Hematopoietic multipotent progenitor cell (in vitro differentiated cells): Measurements from ENCODE around the gene IQCK. TPM values are rescaled to one million over a fixed set of nuclear protein-coding genes. Genes with fewer than 3 reads are reported as not detected.
"Not testable (repeated sequence)": the region's sequence is repeated elsewhere in the genome, so short reads cannot be mapped to it uniquely, and the experiment has no call there.

ENCODE experiments used
- DNase-seq, 3 donors: peaks; one replicate each; pipeline ENCODE4 v3.0.0-alpha.2; 2011 to 2015; ENCODE audit warnings: low read depth in 2 of 3, low spot score in 2 of 3
- total RNA-seq: library from RNA; depleted of rRNA; stranded (reverse); fragments of >200 nt; gene quantifications from one replicate; pipeline ENCODE4 v1.2.3, GENCODE V29; 2012

The IQCK gene
- total RNA-seq, 1 donor = 2.7 TPM

- no peak for DNase-seq
Observed at GRCh38 chr16:19715566-19715965, 2.5 kb upstream of the IQCK start.

DNA sequence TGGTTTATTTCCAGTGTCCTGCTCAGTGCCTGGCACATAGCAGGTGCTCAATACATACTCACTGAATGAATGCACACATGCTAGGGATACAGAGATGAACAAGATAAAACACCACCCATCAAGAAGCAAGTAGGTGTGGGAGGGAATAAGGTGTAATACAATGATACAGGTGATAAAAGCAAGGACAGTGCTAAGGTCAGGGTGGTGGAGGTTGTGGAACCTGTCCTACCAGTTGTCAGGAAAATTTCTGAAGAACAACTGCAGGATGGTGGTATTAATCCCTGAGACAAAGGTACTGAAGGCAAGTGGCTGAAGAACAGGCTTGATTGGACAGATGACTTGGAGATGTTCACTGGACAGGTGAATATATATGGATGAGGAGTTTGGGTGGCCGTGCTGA lies 1.9 kb upstream of the IQCK start:
- DNase-seq = no peak

- DNase-seq = not testable (repeated sequence)
Observed at GRCh38 chr16:19716728-19717127, 1.3 kb upstream of the IQCK start.

GRCh38 chr16:19717314-19717713 lies 757 bp upstream of the IQCK start:
- no peak for DNase-seq

GRCh38 chr16:19718624-19718965 lies 524 bp downstream of the IQCK start:
- DNase-seq = no peak

- DNase-seq = no peak
Observed at GRCh38 chr16:19722269-19722952, 4.3 kb downstream of the IQCK start.

DNA sequence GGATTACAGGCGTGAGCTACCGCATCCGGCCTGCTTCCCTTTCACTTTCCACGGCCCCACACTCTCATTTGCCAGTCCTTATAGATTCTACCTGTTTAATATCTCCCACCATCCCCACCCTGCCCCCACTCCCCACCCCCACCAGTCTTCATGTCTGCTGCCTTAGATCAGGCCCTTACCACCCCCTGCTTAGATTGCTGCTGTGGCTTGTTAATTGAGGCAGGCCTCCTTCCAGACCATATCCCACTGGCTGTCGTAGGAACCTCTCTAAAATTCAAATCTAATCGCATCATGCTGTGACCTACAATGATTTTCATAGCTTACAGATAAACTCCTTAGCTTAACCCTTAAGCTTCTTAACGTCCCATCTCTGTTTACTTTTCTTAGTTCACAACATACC lies 4.9 kb downstream of the IQCK start:
- no peak for DNase-seq

GRCh38 chr16:19728636-19728965 lies 10.5 kb downstream of the IQCK start:
- no peak for DNase-seq

- no peak for DNase-seq
Observed at GRCh38 chr16:19733551-19733950, 15.5 kb downstream of the IQCK start.

DNA sequence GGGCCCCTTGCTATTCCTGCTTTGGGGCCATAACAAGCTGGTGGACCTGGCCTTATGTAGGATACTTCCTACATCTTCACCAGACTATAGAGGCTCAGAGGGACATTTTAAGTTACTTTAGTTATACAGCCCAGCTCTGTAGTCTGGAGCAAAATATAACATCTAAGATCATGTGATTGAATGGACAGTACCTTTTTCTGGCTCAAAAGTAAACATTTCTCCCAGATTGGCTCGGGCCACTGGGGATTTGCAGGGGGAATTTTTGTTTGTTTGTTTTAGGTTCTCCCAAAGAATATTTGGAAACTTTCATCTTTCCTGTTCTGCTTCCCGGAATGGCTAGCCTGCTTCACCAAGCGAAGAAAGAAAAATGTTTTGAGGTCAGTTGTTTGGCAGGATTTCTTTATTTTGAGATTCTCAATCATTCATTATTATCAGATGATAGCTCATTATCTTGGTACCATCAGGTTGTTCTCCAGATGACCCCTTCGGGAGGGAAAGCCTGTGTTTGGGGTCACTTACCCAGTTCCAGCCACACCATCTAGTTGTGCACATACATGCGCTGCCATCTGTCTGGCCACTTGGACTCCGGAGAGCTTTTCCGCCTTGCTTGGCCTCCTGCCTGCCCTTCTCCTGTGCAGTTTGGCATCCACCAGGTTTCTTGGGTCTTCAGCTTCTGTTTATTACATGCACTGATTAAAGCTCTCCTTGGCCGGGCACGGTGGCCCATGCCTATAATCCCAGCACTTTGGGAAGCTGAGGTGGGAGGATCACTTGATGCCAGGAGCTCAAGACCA lies 17.2 kb downstream of the IQCK start:
- no peak for DNase-seq

DNA sequence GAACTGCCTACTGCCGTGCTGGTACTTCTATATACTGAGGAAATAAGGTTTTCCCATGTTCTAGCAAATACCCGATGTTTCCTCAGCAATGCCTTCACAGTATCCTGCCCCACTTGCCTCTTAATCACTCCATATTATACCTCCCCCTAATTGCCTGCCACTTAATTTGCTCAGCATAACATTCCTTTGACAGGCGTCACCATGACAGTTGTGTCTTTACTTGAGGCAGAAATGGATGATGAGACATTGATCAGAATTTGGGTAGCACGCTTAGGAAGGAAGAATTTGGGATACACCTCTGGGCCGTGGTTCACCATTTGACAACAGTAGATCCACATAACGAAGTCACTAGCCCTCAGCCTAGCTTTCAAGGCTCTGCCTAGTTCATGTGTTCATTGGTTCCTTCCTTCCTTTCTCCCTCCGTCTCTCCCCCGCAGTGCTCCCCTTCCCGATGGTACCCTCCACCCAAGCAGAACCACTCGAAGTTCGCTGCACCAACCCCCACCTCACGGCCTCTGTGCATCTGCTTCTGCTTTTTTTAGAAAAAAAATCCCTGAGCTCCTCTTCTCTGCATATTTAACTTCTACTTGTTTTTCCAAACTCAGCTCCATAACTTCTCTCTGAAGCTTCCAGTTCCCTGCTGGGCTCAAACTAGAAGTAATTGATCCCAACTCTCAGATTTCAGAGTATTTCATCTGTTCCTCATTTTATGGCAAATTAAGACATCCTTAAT lies 19.4 kb downstream of the IQCK start:
- peak in 1 of 3 donors; percentile 26 for DNase-seq

DNA sequence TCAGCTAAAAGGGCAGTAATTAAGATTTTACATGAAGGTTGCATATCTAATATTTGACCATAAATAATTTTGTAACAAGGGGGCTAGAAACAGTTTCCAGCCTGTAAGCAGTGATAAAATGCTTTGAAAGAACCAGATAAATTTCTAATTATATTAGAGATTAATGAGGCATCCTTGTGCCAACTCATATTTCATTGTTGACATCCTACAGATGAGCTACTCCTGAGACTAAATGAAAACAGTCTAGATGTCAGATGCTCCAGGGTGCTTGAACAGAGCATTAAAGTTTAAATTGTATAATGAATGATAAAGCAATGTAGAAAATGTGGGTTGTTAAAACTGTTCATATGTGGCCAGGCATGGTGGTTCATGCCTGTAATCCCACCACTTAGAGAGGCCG lies 23.3 kb downstream of the IQCK start:
- no peak for DNase-seq

- no peak for DNase-seq
Observed at GRCh38 chr16:19743816-19744159, 25.7 kb downstream of the IQCK start.

DNA sequence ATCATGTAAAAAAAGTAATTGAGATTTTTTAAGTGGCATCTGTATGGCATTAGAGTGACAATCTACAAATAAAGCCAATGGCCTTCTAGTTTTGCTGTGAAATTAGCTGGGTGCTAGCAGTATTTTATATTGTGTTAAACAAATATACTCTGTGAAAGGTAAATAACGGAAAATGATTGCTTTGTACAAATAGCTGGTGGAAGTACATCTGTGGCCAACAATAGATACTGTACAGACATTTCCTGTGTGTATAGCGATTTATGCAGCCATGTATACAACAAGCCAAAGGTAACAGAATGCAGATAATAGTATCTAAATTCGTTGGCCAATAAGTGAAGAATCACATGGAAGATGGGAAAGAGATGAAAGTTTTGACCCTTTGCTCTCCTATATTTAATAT lies 26.6 kb downstream of the IQCK start:
- DNase-seq = no peak

DNA sequence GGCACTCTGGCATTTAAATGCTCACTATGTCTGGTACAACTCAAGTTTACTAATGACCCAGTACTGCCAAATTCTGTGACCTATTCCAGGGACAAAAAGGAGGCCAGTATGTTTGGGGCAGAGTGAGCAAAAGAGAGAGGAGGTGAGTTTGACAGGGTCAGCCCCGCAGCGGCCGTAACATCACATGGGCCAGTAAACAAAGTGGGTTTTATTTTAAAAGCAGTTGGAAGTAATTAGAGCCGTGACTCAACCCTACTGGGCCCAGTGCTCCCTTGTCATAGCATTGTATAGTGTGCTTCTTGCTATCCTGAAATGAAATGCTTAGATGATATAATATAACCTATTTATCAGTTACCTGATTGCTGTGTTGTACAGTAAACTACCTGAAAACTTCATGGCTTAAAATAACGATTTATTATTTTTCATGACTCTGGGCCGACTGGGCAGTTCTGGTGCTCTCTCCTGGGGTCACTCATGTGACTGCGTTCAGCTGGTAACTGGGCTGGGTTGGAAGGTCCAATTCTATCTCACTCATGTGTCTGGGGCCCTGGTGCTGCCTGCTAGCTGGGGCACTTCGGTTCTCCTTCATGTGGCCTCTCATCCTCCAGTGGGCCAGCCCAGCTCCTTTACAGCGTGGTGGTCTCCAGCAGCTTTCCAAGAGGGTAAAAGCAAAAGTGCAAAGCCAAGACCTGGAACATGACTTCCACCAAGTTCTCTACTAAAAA lies 27.4 kb downstream of the IQCK start:
- no peak for DNase-seq

DNA sequence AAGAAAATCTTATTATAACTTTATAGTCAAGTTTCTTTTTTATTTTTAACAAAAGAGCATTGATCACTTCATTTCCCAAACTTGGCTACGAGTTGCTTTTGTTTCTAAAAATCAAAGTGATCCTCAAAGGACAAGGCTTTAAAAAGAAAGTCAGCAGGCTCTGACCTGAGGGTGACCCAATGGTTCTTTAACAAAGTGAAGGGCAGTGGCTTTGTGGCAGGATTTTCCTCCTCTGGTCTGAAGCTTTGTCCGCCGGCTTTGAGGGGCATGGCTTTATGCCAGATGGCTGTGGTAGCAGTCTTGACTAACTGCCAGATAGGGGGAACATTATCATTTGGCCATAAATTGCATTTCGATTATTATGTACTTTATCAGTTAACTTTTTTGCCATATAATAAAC lies 28.5 kb downstream of the IQCK start:
- peak in 1 of 3 donors; percentile 13 for DNase-seq

DNA sequence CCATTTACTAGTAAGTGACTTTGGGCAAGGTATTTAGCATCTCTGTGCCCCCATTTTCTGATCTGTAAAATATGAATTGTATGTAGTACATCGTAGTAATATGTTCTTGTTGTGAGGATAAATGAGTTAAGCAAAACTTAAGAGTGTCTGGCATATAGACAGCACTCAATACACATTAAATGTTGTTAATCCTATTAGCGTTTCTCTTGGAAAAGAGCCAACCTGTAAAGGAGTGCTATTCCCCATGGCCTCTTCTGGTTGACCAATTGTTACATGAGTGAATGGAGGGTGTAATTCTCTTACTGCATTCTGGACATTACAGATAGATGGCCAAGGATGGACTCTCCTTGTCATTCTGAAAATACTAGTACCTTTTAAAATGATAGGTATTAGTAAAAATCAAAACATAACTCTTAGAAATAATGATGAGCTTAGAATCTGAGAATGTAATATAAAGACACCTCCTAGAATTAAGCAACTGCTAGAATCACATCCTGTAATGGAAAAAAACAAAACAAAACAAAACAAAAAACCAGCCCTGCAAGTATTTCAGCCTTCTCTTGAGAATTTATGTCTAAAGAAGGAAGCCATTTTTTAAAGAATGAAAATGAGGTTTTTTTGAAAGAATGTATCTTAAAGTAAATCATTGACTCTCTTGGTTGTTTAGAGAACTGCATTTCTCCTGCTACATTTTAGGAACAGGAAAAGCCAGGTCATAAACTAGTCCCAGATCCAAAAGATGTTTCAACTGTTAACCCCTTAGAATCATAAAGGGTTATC lies 30.5 kb downstream of the IQCK start:
- no peak for DNase-seq

DNA sequence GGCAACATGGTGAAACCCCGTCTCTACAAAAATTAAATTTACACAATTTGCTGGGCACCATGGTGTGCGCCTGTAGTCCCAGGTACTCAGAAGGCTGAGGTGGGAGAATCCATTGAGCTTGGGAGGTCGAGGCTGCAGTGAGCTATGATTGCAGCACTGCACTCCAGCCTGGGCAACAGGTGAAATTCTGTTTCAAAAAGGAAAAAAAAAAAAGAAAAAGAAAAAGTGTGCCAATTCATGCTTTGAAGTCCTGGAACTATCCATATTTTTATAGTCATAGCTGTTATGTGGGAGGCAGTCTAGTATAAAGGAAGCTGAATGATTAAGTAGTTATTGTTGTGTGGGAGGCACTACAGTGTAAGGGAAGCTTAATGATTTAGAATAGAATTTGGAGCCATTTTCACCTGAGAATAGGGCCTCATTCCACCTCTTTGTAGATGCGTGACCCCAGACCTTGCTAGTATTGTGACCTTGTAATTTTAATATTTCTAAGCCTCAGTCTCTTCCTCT lies 31.6 kb downstream of the IQCK start:
- no peak for DNase-seq

DNA sequence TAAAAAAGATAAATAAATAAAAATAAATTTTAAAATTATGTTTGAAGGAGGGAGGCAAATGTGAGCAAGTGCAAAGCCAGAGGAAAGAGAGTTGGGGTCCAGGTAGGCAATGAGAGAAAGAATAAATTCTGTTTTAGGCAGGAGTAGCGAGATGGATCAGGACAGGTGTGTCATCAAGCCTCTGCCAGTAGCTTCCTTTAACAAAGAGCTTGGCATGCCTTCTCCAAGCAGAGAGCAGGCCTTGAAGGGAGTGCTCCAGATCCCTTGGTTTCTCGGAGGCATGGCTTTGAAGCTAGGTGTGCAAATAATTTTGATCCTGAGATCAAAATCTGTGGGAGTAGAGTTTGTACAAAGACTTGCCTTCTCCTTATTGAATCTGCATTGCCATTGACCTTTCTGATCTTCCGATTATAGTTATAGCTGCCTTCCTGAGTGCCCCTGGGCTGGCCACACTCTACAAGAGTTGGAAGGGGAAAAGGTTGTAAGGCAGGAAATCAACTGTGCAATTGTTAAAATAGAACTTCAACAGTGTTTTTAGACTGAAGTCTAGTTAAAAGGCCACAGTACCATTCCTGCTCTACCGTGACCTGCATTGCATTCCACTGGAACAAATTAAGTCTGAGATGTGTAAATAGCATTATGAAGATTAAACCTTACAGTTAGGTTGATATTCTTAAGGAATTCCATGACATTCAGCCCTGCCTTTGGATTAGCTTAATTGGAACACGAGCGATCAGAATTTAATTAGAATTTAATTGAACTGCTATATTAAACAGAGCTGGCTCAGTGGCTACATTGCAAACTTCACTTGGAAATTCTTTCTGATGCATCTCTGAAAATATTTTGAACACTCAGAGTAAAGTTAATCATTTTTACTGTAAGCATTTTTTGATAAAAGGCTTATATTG lies 33.7 kb downstream of the IQCK start:
- no peak for DNase-seq
